HL-60 (cell line): ENCODE data around the gene TMEM182.

ENCODE experiments used
- POLR2AphosphoS5 ChIP-seq: IDR thresholded peaks from 2 replicates; pipeline ENCODE4 v1.6.1; 2012; ENCODE audit warnings: low read depth
- TF ChIP-seq, protein P1 (sequence below): IDR thresholded peaks from one replicate; pipeline ENCODE4 v1.5.1; 2011; ENCODE audit warnings: low read length, control low read depth, inconsistent platforms; ENCODE audit not compliant: insufficient read depth
- TF ChIP-seq, protein P2 (sequence below): IDR thresholded peaks from 2 replicates; pipeline ENCODE4 v1.6.1; 2012; ENCODE audit warnings: low read depth; ENCODE audit not compliant: insufficient replicate concordance

DNA sequence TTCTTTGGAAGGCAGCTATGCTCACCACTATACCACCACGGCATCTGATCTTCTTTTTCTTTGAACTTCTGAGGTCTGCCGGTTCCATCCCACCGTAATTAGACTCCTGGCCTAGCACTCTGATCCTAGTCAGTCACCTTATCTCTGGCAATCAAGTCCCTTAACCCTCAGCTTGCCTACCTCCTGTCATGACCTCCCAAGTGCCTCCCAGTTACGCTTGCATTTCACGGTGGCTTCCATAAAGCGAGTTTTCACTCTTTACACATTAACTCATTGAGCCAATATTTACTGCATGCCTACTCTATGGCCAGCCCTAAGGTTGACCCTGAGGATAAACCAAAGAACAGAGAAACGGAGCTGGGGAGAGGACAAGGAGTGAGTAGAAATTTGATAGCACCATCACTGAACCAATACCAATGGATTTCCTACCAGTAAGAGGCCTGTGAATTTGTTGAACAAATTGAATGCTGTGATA is 37.8 kb upstream of the TMEM182 start:
- TF ChIP-seq, protein P1, sequence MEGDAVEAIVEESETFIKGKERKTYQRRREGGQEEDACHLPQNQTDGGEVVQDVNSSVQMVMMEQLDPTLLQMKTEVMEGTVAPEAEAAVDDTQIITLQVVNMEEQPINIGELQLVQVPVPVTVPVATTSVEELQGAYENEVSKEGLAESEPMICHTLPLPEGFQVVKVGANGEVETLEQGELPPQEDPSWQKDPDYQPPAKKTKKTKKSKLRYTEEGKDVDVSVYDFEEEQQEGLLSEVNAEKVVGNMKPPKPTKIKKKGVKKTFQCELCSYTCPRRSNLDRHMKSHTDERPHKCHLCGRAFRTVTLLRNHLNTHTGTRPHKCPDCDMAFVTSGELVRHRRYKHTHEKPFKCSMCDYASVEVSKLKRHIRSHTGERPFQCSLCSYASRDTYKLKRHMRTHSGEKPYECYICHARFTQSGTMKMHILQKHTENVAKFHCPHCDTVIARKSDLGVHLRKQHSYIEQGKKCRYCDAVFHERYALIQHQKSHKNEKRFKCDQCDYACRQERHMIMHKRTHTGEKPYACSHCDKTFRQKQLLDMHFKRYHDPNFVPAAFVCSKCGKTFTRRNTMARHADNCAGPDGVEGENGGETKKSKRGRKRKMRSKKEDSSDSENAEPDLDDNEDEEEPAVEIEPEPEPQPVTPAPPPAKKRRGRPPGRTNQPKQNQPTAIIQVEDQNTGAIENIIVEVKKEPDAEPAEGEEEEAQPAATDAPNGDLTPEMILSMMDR, result no peak
- no peak for TF ChIP-seq POLR2AphosphoS5
- TF ChIP-seq, protein P2, sequence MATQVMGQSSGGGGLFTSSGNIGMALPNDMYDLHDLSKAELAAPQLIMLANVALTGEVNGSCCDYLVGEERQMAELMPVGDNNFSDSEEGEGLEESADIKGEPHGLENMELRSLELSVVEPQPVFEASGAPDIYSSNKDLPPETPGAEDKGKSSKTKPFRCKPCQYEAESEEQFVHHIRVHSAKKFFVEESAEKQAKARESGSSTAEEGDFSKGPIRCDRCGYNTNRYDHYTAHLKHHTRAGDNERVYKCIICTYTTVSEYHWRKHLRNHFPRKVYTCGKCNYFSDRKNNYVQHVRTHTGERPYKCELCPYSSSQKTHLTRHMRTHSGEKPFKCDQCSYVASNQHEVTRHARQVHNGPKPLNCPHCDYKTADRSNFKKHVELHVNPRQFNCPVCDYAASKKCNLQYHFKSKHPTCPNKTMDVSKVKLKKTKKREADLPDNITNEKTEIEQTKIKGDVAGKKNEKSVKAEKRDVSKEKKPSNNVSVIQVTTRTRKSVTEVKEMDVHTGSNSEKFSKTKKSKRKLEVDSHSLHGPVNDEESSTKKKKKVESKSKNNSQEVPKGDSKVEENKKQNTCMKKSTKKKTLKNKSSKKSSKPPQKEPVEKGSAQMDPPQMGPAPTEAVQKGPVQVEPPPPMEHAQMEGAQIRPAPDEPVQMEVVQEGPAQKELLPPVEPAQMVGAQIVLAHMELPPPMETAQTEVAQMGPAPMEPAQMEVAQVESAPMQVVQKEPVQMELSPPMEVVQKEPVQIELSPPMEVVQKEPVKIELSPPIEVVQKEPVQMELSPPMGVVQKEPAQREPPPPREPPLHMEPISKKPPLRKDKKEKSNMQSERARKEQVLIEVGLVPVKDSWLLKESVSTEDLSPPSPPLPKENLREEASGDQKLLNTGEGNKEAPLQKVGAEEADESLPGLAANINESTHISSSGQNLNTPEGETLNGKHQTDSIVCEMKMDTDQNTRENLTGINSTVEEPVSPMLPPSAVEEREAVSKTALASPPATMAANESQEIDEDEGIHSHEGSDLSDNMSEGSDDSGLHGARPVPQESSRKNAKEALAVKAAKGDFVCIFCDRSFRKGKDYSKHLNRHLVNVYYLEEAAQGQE, result no peak
